Measurements from ENCODE around the gene GABRG3. TPM values are rescaled to one million over a fixed set of nuclear protein-coding genes. Genes with fewer than 3 reads are reported as not detected.

The GABRG3 gene
- total RNA-seq, 2 donors from 2014 or later, result not detected

- ATAC-seq (replicated peaks in 1 of 2), result no peak
- no peaks in the 10 kb centered on the region for H3K4me1 Mint-ChIP-seq (ENCODE audit: low read depth)
These were observed 525.0 kb downstream of the GABRG3 start for GRCh38 chr15:27495963-27496459.

GRCh38 chr15:27498700-27499099, 527.7 kb downstream of the GABRG3 start:
- Mint-ChIP-seq H3K36me3 (ENCODE audit: insufficient read depth in 2 of 2) (no peaks in the 10 kb centered on the region), H3K4me3 (no peak overlapping the region), H3K9me3 (peaks cover 8 to 20% of the 10 kb centered on the region in 2 donors), H3K27ac (no peak overlapping the region), H3K27me3 (ENCODE audit: low read depth) (no peaks in the 10 kb centered on the region), H3K4me1 (ENCODE audit: low read depth) (no peaks in the 10 kb centered on the region)
- DNase-seq (no peak), ATAC-seq (replicated peaks in 1 of 2) (no peak)

More at GRCh38 chr15:27495963-27496459, 525.0 kb downstream of the GABRG3 start:
- DNase-seq, result no peak
- H3K36me3 Mint-ChIP-seq (ENCODE audit: insufficient read depth in 2 of 2), result no peaks in the 10 kb centered on the region
- H3K9me3 Mint-ChIP-seq, result peaks cover 7 to 11% of the 10 kb centered on the region in 2 donors
- no peak overlapping the region for H3K4me3 Mint-ChIP-seq
- no peaks in the 10 kb centered on the region for H3K27me3 Mint-ChIP-seq (ENCODE audit: low read depth)
- no peak overlapping the region for H3K27ac Mint-ChIP-seq

GRCh38 chr15:27499191-27499590, 528.2 kb downstream of the GABRG3 start:
- no peak overlapping the region for H3K27ac Mint-ChIP-seq
- no peaks in the 10 kb centered on the region for H3K4me1 Mint-ChIP-seq (ENCODE audit: low read depth)
- no peaks in the 10 kb centered on the region for H3K36me3 Mint-ChIP-seq (ENCODE audit: insufficient read depth in 2 of 2)

GRCh38 chr15:27499719-27500118, 528.7 kb downstream of the GABRG3 start:
- Mint-ChIP-seq H3K4me1 (ENCODE audit: low read depth) (no peaks in the 10 kb centered on the region), H3K27me3 (ENCODE audit: low read depth) (no peaks in the 10 kb centered on the region), H3K4me3 (no peak overlapping the region), H3K27ac (no peak overlapping the region), H3K36me3 (ENCODE audit: insufficient read depth in 2 of 2) (no peaks in the 10 kb centered on the region), H3K9me3 (peaks cover 8 to 21% of the 10 kb centered on the region in 2 donors)
- no peak for DNase-seq
- no peak for ATAC-seq (replicated peaks in 1 of 2)

More at GRCh38 chr15:27499191-27499590, 528.2 kb downstream of the GABRG3 start:
- H3K9me3 Mint-ChIP-seq, result peaks cover 9 to 21% of the 10 kb centered on the region in 2 donors
- no peak overlapping the region for H3K4me3 Mint-ChIP-seq
- ATAC-seq (replicated peaks in 1 of 2), result no peak
- H3K27me3 Mint-ChIP-seq (ENCODE audit: low read depth), result no peaks in the 10 kb centered on the region
- DNase-seq, result no peak

- Mint-ChIP-seq H3K36me3 (ENCODE audit: insufficient read depth in 2 of 2) (no peaks in the 10 kb centered on the region), H3K27ac (no peak overlapping the region), H3K9me3 (peaks cover 9 to 19% of the 10 kb centered on the region in 2 donors), H3K4me3 (no peak overlapping the region), H3K27me3 (ENCODE audit: low read depth) (no peaks in the 10 kb centered on the region), H3K4me1 (ENCODE audit: low read depth) (no peaks in the 10 kb centered on the region)
- DNase-seq (no peak), ATAC-seq (replicated peaks in 1 of 2) (no peak)
These were observed 529.2 kb downstream of the GABRG3 start for GRCh38 chr15:27500206-27500605.

GRCh38 chr15:27506752-27507151, 535.8 kb downstream of the GABRG3 start:
- Mint-ChIP-seq H3K27ac (no peak overlapping the region), H3K4me3 (no peak overlapping the region), H3K36me3 (ENCODE audit: insufficient read depth in 2 of 2) (peaks cover 0 to 7% of the 10 kb centered on the region in 2 donors), H3K4me1 (ENCODE audit: low read depth) (no peaks in the 10 kb centered on the region), H3K27me3 (ENCODE audit: low read depth) (no peaks in the 10 kb centered on the region), H3K9me3 (peaks cover 15 to 16% of the 10 kb centered on the region in 2 donors)
- DNase-seq, result no peak
- no peak for ATAC-seq (replicated peaks in 1 of 2)

GRCh38 chr15:27509014-27509413, 538.0 kb downstream of the GABRG3 start:
- DNase-seq, result no peak
- no peak overlapping the region for H3K4me3 Mint-ChIP-seq

GRCh38 chr15:27512281-27513001, 541.5 kb downstream of the GABRG3 start:
- Mint-ChIP-seq H3K27ac (no peak overlapping the region), H3K9me3 (peaks cover 13 to 15% of the 10 kb centered on the region in 2 donors), H3K4me3 (no peak overlapping the region), H3K36me3 (ENCODE audit: insufficient read depth in 2 of 2) (peaks cover 0 to 7% of the 10 kb centered on the region in 2 donors), H3K27me3 (ENCODE audit: low read depth) (no peaks in the 10 kb centered on the region), H3K4me1 (ENCODE audit: low read depth) (no peaks in the 10 kb centered on the region)
- no peak for DNase-seq
- no peak for ATAC-seq (replicated peaks in 1 of 2)

More at GRCh38 chr15:27509014-27509413, 538.0 kb downstream of the GABRG3 start:
- Mint-ChIP-seq H3K27ac (no peak overlapping the region), H3K27me3 (ENCODE audit: low read depth) (no peaks in the 10 kb centered on the region), H3K9me3 (peaks cover 14% of the 10 kb centered on the region in 2 donors), H3K4me1 (ENCODE audit: low read depth) (no peaks in the 10 kb centered on the region), H3K36me3 (ENCODE audit: insufficient read depth in 2 of 2) (peaks cover 0 to 7% of the 10 kb centered on the region in 2 donors)
- no peak for ATAC-seq (replicated peaks in 1 of 2)

GRCh38 chr15:27514526-27514925, 543.5 kb downstream of the GABRG3 start:
- Mint-ChIP-seq H3K27me3 (ENCODE audit: low read depth) (no peaks in the 10 kb centered on the region), H3K27ac (no peak overlapping the region), H3K4me3 (no peak overlapping the region), H3K36me3 (ENCODE audit: insufficient read depth in 2 of 2) (peaks cover 0 to 4% of the 10 kb centered on the region in 2 donors), H3K9me3 (peaks cover 17 to 21% of the 10 kb centered on the region in 2 donors), H3K4me1 (ENCODE audit: low read depth) (no peaks in the 10 kb centered on the region)
- DNase-seq, result no peak
- no peak for ATAC-seq (replicated peaks in 1 of 2)

GRCh38 chr15:27527490-27528067, 556.6 kb downstream of the GABRG3 start:
- DNase-seq, result no peak
- H3K9me3 Mint-ChIP-seq, result peaks cover 10 to 14% of the 10 kb centered on the region in 2 donors

GRCh38 chr15:27529399-27529798, 558.4 kb downstream of the GABRG3 start:
- no peak overlapping the region for H3K4me3 Mint-ChIP-seq
- H3K4me1 Mint-ChIP-seq (ENCODE audit: low read depth), result no peaks in the 10 kb centered on the region
- peaks cover 0 to 1% of the 10 kb centered on the region in 2 donors for H3K36me3 Mint-ChIP-seq (ENCODE audit: insufficient read depth in 2 of 2)
- ATAC-seq (replicated peaks in 1 of 2) (no peak), DNase-seq (no peak)
- peaks cover 10 to 13% of the 10 kb centered on the region in 2 donors for H3K9me3 Mint-ChIP-seq
- H3K27ac Mint-ChIP-seq, result no peak overlapping the region
- H3K27me3 Mint-ChIP-seq (ENCODE audit: low read depth), result no peaks in the 10 kb centered on the region

More at GRCh38 chr15:27527490-27528067, 556.6 kb downstream of the GABRG3 start:
- H3K27me3 Mint-ChIP-seq (ENCODE audit: low read depth), result no peaks in the 10 kb centered on the region
- H3K36me3 Mint-ChIP-seq (ENCODE audit: insufficient read depth in 2 of 2), result peaks cover 0 to 2% of the 10 kb centered on the region in 2 donors
- ATAC-seq (replicated peaks in 1 of 2), result no peak
- no peaks in the 10 kb centered on the region for H3K4me1 Mint-ChIP-seq (ENCODE audit: low read depth)
- no peak overlapping the region for H3K27ac Mint-ChIP-seq
- H3K4me3 Mint-ChIP-seq, result no peak overlapping the region

GRCh38 chr15:27530994-27531393, 560.0 kb downstream of the GABRG3 start:
- Mint-ChIP-seq H3K9me3 (peaks cover 11 to 12% of the 10 kb centered on the region in 2 donors), H3K36me3 (ENCODE audit: insufficient read depth in 2 of 2) (peaks cover 0 to 1% of the 10 kb centered on the region in 2 donors), H3K4me1 (ENCODE audit: low read depth) (no peaks in the 10 kb centered on the region), H3K27me3 (ENCODE audit: low read depth) (no peaks in the 10 kb centered on the region), H3K27ac (no peak overlapping the region), H3K4me3 (no peak overlapping the region)
- no peak for DNase-seq
- no peak for ATAC-seq (replicated peaks in 1 of 2)

GRCh38 chr15:27532358-27532757, 561.4 kb downstream of the GABRG3 start:
- no peaks in the 10 kb centered on the region for H3K4me1 Mint-ChIP-seq (ENCODE audit: low read depth)
- no peak overlapping the region for H3K4me3 Mint-ChIP-seq
- peaks cover 0 to 1% of the 10 kb centered on the region in 2 donors for H3K36me3 Mint-ChIP-seq (ENCODE audit: insufficient read depth in 2 of 2)
- no peaks in the 10 kb centered on the region for H3K27me3 Mint-ChIP-seq (ENCODE audit: low read depth)
- DNase-seq (no peak), ATAC-seq (replicated peaks in 1 of 2) (no peak)
- peaks cover 6% of the 10 kb centered on the region in 2 donors for H3K9me3 Mint-ChIP-seq
- H3K27ac Mint-ChIP-seq, result no peak overlapping the region
